ENCODE results near the gene PPP6R2.
"Not testable (repeated sequence)": the region's sequence is repeated elsewhere in the genome, so short reads cannot be mapped to it uniquely, and the experiment has no call there.

The PPP6R2 gene

GRCh38 chr22:50319503-50319951 lies 23.6 kb upstream of the PPP6R2 start:
- DNase-seq = no peak

GRCh38 chr22:50320116-50320515 lies 23.0 kb upstream of the PPP6R2 start:
- DNase-seq = no peak

DNA sequence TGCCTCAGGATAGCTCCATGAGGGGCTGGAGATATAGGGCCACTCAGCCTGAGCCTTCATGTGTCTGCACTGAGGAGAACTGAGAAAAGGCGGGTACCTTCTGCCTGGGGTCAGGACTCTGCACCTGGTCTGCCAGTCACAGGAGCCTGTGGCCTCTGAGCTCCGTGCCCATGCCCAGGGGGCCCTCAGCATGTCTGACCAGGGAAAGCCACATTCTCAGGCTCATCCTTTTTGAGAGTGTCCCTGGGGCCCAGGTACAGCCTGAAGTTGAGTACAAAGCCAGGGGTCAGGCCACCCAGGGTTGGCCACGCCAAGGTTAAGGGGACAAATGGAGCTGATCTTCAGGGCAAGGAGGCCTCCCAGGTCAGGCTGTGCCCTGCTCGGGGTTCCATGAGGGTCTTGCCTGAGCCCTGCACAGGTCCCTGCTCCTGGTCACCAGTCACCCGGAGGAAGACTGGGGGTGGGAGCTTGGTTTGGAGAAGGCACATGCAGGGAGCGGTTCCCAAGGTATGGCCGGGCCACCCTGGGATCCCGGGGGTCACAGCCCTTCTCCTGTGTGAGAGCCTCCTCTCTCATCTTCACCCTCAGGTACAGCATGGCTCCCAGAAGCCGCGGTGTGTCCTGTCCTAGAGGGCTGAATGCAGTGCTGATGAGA lies 22.3 kb upstream of the PPP6R2 start:
- DNase-seq = no peak

DNA sequence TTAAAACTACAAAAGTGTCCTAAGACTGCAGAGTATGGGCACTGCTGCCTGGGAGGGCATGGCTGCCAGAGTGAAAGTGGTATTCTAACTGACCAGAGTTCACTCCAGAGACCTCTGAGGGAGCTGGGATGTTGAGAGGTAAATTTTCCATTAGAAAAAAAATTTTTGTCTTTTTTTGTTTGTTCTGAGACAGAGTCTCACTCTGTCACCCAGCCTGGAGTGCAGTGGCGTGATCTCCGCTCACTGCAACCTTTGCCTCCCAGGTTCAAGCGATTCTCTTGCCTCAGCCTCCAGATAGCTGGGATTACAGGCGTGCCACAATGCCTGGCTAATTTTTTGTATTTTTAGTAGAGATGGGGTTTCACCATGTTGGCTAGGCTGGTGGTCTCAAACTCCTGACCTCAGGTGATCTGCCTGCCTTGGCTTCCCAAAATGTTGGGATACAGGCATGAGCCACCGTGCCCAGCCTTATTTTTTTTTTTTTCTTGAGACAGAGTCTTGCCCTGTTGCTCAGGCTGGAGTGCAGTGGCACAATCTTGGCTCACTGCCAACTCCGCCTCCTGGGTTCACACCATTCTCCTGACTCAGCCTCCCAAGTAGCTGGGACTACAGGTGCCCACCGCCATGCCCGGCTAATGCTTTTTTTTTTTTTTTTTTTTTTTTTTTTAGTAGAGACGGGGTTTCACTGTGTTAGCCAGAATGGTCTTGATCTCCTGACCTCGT lies 20.6 kb upstream of the PPP6R2 start:
- not testable (repeated sequence) for DNase-seq

DNA sequence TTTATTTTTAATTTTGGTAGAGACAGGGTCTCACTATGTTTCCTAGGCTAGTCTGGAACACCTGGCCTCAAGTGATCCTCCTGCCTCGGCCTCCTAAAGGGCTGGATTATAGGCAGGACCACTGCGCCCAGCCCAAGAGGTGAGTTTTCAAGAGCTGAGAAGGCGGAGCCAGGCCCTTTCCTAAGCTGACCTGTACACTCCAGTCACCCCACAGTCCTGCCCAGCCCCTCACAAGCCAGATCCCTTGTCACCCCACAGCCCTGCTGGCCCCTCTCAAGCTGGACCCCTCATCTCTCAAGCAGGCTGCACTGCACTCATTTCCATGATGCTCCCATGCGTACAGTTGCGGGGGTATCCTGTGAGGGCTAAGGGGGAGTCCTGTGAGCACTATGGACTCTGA lies 19.2 kb upstream of the PPP6R2 start:
- no peak for DNase-seq

DNA sequence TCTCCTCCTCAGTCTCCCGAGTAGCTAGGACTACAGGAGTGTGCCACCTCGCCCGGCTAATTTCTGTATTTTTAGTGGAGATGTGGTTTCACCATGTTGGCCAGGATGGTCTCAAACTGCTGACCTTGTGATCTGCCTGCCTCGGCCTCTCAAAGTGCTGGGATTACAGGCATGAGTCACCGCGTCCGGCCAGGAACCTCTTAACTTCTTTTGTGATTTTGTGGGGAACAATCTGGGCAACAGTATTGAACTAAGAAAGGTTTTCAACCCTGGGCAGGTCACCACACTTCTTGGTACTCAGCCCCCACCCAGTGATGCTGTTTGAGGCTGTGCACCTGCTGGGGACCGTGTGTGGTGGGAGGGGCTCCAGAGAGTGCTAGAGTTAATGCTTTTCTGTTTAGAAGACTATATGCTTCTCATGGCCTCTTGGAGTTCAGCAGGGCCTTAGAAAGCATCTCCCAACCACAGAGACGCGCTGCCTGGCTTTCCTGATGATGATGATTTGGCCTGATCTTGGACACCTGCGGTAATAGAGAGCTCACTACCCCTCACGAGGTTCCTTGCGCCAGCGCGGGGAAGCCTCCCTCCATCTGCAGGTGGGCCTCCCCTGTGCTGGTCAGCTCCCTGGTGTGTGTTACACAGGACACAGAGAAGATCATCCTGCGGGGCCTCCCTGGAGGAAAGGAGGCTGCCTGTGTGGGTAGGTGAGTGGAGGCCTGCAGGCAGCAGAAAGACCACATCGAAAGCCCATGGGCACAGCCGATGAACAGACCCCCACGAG lies 17.5 kb upstream of the PPP6R2 start:
- DNase-seq = no peak

- no peak for DNase-seq
These were observed 16.7 kb upstream of the PPP6R2 start for GRCh38 chr22:50326225-50326955.

GRCh38 chr22:50326956-50327710 lies 16.0 kb upstream of the PPP6R2 start, which contains the start of gene DENND6B:
TSS of gene DENND6B (minus strand) at chr22:50327012. CDS start at chr22:50326988, 24 bp downstream.
- no peak for DNase-seq

DNA sequence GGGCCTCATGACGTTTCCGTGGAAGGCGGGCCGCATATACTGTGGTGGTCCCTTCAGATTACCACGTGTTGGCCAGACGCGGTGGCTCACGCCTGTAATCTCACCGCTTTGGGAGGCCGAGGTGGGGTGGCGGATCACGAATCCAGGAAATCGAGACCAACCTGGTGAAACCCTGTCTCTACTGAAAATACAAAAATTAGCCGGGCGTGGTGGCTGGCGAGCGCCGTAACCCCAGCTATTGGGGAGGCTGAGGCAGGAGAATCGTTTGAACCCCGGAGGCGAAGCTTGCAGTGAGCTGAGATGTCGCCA lies 15.5 kb upstream of the PPP6R2 start:
- DNase-seq = no peak

- no peak for DNase-seq
These were observed 13.9 kb upstream of the PPP6R2 start for GRCh38 chr22:50329236-50329635.

- not testable (repeated sequence) for DNase-seq
These were observed 8.7 kb upstream of the PPP6R2 start for GRCh38 chr22:50334433-50334832.

DNA sequence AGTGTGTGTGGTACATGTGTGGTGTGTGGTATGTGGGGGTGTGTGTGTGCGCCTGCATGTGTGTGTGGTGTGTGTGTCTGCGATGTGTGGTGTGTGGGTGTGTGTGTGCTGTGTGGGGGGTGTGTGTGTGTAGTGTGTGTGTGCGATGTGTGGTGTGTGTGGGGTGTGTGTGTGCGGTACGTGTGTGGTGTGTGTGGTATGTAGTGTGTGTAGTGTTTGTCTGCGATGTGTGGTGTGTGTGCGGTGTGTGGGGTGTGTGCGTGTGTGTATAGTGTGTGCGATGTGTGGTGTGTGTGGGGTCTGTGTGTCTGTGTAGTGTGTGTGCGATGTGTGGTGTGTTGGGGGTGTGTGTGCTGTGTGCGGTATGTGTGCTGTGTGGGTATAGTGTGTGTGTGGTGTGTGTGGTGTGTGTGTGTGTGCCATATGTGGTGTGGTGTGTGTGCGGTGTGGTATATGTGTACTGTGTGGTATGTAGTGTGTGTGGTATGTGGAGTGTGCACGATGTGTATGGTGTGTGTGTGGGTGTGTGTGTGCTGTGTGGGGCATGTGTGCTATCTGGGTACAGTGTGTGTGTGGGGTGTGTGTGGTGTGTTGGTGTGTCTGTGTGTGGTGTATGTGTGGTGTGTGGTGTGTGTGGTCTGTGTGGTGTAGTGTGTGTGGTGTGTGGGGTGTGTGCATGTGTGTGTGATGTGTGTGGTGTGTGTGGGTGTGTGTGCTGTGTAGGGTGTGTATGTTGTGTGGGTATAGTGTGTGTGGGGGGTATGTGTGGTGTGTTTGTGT lies 5.7 kb upstream of the PPP6R2 start:
- no peak for DNase-seq

DNA sequence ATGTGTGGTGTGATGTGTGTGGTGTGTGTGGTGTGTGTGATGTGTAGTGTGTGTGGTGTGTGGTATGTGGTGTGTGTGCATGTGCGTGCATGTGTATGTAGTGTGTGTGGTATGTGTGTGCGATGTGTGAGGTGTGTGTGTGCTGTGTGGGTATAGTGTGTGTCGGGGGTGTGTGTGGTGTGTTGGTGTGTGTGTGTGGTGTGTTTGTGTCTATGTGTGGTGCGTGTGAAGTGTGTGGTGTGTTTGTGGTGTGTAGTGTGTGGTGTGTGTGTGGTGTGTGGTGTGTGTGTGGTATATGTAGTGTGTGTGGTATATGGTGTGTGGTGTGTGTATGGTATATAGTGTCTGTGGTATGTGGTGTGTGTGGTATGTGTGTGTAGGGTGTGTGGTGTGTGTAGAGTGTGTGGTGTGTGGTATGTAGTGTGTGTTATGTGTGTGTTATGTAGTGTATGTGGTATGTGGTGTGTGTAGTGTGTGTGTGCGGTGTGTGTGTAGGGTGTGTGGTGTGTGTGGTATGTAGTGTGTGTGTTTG lies 5.0 kb upstream of the PPP6R2 start:
- DNase-seq = no peak

GRCh38 chr22:50338860-50339462 lies 4.2 kb upstream of the PPP6R2 start:
- no peak for DNase-seq

- no peak for DNase-seq
These were observed 2.9 kb upstream of the PPP6R2 start for GRCh38 chr22:50339945-50340879.

DNA sequence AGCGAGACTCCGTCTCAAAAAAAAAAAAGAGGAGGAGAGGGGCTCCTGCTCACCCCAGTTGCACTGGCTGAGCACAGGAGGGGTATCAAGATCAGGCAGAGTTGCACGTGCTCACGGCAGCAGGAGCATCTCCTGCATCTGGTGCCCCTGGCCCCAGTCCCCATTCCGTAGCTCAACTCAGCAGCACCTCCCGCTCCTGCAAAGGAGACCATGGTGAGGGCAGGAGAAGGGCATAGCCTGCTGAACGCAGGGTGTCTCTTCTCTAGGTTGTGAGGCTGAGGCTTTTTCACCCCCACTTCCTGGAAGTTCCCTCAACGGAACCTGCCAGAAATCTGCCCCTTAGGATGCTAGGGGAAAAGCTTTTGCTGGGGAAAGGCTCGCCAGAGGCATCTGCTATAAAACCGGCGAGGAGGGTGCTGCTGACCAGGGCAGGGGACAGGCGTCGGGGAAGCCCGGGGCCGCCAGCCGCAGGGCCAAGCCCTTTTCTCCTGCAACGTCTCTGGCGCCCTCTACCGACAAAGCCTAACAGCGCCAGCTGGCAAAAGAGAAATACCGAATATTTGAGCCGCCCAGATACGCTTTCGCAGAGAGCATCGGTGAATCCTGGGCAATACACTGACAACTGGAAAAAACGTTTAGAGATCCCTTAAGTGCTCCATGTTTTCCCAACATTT lies 1.0 kb upstream of the PPP6R2 start:
- DNase-seq = no peak

DNA sequence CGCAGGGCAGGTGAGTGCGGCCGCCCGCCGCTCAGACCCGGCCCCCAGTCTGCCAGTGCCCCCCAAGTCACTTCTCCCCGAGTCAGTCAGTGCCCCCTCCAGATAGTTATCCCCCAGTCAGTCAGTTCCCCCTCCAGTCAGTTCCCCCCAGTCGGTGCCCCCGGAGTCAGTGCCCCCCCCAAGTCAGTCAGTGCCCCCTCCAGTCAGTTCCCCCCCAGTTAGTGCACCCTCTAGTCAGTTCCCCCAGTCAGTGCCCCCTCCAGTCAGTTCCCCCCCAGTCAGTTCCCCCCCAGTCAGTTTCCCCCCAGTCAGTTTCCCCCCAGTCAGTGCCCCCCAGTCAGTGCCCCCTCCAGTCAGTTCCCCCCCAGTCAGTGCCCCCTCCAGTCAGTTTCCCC lies 411 bp downstream of the PPP6R2 start:
- DNase-seq = no peak

GRCh38 chr22:50346470-50346869 lies 3.3 kb downstream of the PPP6R2 start:
- no peak for DNase-seq

DNA sequence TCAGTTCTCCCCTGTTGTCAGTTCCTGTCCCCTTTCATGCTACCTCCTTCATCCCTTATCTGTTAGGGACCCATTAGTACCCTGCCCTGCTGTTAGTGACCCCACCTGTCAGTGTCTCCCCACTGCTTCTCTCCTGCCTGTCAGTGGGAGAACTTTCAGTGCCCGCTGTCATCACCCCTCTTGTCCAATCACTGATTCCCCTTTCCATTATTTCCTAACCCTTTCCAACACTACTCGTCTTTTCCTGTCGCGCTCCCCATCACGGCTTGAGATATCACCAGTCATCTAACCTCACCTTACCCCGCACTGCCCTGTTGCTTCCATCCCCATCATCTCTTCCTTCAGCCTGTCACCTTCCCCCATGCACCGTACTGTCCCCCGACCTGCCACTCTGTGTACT lies 4.0 kb downstream of the PPP6R2 start:
- no peak for DNase-seq

All from SIG-M5 (cell line).